GM18499 (cell line): ENCODE measurements around the gene DPP7.
"Not testable (repeated sequence)": the region's sequence is repeated elsewhere in the genome, so short reads cannot be mapped to it uniquely, and the experiment has no call there.

Source experiments
- ATAC-seq: cut with Tn5 transposase; IDR thresholded peaks from one replicate; pipeline ENCODE4 v1.9.1; 2021; ENCODE audit warnings: moderate number of reproducible peaks; ENCODE audit not compliant: insufficient read depth, unreplicated experiment

DPP7 gene

GRCh38 chr9:137148661-137149060 is 34.1 kb upstream of the DPP7 start:
- ATAC-seq: no peak

DNA sequence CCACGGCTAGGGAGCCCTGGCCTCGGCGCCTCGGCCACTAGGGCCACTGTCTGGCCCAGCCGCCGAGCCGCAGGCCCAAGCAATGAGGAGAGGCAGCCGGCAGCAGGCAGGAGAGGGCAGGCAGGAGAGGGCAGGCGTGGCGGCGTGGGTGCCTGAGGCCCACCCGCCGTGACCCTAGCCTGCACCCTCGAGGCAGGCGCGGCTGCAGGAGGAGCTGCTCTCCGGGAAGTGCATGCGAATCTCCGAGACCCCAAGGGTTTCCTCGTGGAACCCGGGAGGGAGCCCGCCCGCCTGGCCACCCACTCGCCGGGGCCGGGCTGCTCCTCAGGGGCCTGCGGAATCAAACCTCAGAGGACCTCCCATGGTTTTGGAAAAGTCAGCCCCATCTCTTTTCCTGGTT is 33.7 kb upstream of the DPP7 start:
- ATAC-seq: no peak

DNA sequence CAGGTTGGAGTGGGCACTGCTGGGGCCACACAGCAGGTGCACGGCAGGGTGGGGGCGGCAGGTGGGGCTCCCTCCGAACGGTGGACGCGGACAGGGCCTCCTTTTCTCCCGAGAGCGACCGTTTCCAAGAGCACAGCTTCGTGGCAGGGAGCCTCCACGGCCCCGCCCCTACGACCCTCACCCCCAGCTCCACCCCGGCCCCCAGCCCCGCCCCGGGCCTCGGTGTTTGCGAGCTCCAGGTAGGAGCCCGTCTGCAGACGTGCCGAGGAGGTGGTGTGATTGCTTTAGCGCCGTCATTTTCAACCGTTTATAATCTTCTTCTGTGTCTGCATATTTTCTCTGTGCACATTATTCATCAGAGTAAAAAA is 33.2 kb upstream of the DPP7 start:
- no peak for ATAC-seq

DNA sequence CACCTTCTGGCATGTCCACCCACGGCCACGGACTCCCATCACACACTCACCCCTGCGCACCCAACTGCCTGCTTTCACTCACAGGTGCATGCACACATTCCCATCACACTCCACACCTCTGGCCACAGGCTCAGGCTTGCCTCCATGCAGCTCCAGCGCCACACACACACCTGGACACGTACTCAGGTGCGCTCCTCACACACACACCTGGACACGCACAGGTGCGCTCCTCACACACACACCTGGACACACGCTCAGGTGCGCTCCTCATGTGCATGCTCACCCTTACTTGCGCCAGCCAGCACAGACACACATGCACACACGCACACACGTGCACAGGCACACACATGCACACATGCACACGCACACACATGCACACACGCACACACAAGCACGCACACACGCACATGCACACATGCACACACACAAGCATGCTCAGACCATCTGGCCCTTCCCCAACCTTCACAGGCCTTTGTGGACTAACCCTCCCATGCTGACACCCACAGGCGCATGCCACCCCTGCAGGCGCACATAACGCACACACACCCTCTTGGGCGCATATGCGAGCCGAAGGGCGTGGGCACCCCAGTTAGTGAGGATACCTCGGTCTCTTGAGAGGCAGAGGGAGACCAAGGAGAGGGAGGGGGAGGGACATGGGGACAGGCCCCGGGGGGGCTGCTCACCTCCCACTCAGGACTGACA is 32.7 kb upstream of the DPP7 start:
- ATAC-seq: no peak

DNA sequence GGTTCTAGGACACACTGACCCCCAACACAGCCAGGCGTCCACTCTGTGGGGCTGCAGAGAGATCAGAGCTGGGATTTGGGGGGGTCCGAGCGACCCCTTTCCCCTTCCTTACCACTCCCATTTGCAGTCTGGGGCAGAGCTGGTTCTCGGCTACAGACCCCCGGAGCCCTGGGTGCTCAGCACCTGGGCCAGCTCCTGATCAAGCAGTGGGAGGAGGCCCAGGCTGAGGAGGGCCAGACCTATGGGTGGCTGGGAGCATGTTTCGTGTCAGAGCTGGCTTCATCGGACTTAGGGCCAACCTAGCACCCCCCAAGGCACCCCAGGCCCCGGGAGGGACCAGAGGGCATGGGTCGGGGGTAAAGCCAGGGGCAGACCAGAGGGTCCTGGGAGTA is 32.0 kb upstream of the DPP7 start:
- ATAC-seq: no peak

DNA sequence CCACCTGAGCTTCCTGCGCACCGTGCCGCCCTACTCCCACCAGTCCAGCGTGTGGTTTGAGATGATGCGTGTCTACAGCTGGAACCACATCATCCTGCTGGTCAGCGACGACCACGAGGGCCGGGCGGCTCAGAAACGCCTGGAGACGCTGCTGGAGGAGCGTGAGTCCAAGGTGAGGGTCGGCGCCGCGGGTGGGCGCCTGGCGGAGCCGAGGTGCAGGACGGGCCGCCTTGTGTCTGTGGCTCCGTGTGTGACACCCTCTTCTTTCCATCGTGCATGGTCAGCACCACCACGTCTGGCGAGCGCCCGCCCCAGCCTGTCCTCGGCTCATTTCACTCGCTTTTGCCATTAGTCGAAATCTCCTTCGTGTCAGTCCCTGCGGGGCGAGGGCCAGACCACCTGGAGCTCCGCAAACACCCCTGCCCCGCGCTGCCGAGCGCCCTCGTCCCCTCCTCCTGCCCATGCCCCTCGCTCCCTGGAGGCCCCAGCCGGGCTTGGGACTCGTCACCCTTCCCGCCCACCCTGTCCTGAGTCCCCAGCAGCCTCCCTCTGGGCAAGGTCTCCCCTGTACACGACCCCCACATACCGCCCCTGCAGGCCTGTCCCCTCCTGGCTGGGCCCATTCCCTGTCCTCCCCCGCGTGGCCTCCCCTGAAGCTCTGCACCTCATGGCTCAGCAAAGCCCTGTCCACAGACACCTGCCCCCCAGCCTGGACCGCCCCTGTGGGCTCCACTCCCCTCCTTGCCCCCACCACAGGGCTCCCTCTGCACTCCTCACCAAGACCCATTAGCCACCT is 31.4 kb upstream of the DPP7 start:
- no peak for ATAC-seq

- ATAC-seq: no peak
These were observed 28.9 kb upstream of the DPP7 start for GRCh38 chr9:137143459-137143858.

DNA sequence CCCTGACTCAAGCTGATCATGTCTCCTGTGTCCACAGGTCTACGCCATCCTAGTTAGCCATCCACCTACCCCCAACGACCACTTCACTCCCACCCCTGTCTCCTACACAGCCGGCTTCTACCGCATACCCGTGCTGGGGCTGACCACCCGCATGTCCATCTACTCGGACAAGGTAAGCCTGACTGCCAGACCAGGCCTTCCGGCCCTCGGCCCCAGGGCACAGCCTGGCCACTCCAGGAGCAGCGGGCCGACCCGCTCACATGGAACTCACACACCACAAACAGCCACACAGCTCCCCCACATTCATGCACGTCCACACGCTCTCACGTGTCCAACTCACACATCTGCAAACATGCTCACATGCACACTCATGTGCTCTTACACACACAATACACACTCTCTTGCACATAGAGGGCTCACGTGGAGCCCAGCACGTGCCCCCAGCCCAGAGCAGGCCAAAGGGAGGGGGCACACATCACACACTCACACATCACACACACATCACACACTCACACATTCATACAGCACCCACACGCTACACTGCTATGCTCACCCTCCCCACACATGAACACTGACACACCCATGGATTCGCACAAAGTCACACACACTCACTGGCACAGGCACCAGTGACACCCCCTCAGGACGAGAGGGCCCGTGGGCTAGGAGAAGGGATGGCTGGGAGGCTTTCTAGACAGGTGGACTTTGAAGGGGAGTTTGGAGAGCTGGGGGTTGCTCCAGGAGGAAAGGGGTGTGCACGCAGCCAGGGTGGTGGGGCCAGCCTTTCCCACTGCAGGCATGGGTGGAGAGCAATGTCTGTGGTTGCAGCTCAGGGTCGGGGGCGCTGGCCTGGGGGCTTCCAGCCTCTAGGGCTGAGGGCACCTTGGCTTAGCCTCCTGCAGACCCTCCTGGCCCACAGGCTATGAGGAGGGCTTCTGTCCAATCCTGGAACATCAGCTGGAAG is 27.7 kb upstream of the DPP7 start:
- ATAC-seq: no peak

DNA sequence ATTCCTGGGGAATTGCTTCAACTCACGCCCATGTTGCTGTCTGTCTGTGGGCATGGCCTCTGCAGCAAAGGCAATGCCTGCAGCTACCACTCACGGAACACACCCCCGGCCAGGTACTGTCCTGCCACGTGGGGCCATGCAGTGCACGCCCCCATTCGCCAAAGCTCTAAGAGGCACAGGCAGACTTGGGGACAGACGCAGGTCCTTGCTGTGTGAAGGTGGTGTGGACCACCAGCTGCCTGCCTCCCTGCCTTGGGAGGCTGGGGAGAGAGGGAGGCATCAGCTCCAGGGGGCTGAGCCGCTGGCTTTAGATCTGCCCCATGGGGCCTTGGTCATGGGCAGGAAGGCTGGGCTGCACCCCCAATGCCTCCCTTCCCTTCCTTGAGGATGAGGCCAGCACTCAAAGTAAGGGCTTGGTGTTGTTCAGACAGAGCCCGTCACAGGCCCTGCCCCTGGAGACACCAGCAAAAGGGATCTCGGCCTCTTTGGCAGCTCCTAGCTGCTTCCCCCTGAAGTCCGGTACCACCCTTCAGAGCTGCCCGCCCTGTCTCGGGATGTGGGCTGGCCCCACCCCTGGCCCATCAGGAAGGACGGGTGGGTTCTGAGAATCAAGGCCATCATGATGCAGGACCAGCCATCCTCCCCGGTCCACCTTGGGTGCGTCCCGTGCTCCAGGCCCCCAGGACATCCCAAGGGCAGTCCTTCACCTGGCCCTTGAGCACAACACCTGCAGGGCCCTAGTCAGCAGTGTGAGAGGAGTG is 26.7 kb upstream of the DPP7 start:
- no peak for ATAC-seq

- no peak for ATAC-seq
These were observed 25.8 kb upstream of the DPP7 start for GRCh38 chr9:137140151-137141012.

DNA sequence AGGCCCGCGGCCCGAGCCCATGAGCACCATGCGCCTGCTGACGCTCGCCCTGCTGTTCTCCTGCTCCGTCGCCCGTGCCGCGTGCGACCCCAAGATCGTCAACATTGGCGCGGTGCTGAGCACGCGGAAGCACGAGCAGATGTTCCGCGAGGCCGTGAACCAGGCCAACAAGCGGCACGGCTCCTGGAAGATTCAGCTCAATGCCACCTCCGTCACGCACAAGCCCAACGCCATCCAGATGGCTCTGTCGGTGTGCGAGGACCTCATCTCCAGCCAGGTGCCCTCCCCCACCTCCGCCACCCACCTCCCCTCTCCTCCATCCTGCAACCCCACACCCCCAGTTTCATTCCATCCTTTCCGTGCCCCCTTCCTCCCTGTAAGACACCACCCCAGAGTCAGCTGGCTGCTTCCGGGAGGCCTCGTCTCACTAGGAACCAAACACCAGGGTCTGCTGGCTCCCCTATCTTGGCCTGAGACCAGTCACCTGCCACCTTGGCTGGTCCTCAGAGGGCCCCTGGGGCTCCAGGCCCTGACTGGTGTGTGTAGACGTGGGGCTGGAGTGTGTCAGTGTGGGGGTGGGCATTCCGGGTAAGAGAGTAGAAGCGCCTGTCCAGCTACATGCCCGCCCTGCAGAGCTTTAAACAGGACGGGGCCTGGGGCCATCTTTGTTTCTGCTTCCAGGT is 25.1 kb upstream of the DPP7 start:
- no peak for ATAC-seq

DNA sequence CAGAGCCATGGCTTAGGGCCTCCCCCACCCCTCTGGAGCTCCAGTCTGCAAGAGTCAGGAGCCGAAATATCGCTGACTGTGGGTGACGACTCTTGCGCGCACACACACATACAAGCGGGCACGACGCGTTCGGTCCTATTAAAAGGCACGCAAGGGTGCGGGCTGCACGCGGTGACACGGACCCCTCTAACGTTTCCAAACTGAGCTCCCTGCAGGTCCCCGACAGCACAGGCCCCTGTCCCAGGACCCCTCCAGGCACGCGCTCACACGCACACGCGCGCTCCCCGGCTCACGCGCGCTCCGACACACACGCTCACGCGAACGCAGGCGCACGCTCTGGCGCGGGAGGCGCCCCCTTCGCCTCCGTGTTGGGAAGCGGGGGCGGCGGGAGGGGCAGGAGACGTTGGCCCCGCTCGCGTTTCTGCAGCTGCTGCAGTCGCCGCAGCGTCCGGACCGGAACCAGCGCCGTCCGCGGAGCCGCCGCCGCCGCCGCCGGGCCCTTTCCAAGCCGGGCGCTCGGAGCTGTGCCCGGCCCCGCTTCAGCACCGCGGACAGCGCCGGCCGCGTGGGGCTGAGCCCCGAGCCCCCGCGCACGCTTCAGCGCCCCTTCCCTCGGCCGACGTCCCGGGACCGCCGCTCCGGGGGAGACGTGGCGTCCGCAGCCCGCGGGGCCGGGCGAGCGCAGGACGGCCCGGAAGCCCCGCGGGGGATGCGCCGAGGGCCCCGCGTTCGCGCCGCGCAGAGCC is 24.4 kb upstream of the DPP7 start, which contains the start of gene GRIN1:
TSS of gene GRIN1 (plus strand) at position 433 of the 746 bp plus-strand sequence. CDS start 333 bp downstream, outside the sequence.
- no peak for ATAC-seq

DNA sequence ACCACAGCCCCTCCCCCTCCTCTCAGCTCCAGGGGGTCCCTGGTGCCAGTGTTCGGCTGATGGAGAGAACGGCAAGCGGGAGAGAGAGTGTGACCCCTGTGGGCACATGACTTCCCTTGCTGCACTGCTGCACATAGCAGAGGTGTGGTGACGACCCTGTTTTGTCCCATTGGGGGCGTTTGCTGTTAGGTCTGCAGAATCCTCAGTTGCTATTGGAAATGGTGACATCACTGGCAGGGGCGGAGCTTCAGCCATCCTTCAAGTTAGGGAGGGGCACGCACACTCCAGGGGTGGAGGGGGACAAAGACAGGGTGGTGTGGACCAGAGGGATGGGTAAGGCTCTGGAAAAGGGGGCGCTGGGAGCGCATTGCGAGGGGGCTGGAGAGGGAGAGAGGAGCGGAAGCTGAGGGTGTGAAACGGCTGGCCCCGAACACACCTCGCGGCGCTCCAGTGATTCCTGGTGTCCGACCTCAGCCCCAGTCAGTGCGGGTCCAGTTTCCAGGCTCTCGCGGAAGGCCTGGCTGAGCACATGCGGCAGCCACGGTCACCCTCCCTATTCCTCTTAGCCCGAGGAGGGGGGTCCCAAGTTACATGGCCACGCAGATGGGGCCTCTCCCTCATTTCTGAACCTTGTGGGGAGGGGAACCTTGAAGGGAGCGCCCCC is 23.7 kb upstream of the DPP7 start:
- ATAC-seq: no peak

DNA sequence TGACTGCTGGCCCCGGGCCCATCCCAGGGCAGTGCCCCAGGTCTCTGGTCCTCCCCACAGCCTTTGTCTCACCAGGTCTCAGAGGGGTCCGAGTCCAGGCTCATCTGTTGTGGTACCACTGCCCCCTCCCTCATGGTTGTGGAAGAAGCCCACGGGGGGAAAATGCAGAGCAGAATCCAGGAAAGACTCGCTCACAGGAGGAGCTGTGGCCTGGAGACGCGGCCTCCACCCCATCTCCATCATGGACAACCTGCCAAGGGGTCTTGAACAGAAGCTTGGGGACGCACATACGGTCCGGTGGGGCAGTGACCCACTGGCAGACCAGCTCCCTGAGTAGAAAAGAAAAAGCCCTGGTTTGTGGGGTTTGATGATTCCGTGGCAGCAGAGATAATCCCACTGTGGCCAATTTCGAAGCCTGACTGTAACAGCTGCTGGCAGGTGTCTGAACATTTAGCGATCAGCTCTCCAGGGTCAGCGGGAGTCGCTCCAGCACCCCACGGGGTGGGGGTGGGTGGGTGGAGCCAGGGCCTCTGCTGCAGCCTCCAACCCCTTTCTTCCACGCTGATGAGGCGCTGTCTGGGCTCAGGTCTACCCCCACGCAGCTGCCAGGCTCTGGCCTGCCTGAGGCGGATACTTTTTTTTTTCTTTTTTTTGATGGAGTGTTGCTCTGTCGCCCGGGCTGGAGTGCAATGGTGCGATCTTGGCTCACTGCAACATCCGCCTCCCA is 22.5 kb upstream of the DPP7 start:
- ATAC-seq: no peak

GRCh38 chr9:137136261-137136880 is 21.8 kb upstream of the DPP7 start:
- ATAC-seq: no peak

DNA sequence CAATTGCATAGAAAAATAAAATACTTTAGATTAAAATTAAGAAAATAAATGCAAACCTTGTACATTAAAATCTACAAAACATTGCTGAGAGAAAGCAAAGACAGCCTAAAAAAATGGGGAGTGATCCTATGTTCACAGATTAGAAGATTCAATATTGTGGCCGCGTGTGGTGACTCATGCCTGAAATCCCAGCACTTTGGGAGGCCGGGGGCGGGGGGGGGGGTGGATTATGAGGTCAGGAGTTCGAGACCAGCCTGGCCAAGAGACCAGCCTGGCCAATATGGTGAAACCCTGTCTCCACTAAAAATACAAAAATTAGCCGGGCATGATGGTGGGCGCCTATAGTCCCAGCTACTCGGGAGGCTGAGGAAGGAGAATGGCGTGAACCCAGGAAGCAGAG is 20.6 kb upstream of the DPP7 start:
- not testable (repeated sequence) for ATAC-seq
